H7 (cell line): ENCODE data around the gene RAB26. TPM values are rescaled to one million over a fixed set of nuclear protein-coding genes. Genes with fewer than 3 reads are reported as not detected.
A peak's percentile ranks its signal among the peaks of the same experiment; 100 is the strongest.
"Not testable (repeated sequence)": the region's sequence is repeated elsewhere in the genome, so short reads cannot be mapped to it uniquely, and the experiment has no call there.

Source experiments
- DNase-seq: peaks from one replicate; pipeline ENCODE4 v3.0.0; 2012
- H3K27me3 ChIP-seq: 2 replicates; pipeline ENCODE4 v1.6.0; 2011; ENCODE audit warnings: mild to moderate bottlenecking, low read length; ENCODE audit not compliant: control insufficient read depth, insufficient read depth
- H3K36me3 ChIP-seq: replicated peaks from 2 replicates; pipeline ENCODE4 v1.5.1; 2011; ENCODE audit warnings: low read length; ENCODE audit not compliant: control insufficient read depth, insufficient read depth
- H3K4me3 ChIP-seq: 2 replicates; pipeline ENCODE4 v1.5.1; 2011; ENCODE audit warnings: low read depth, mild to moderate bottlenecking, control low read depth, low read length, moderate library complexity; ENCODE audit not compliant: insufficient read depth
- total RNA-seq: library from RNA; depleted of rRNA; stranded (reverse); fragments of >200 nt; shearing (Covaris generic); gene quantifications from 2 replicates; pipeline ENCODE4 v1.2.3, GENCODE V29; 2014; rRNA removed

Gene RAB26
- 9.2 and 10.7 TPM in 2 replicates for total RNA-seq

GRCh38 chr16:2147981-2148671 lies at the start of gene RAB26:
TSS of gene RAB26 (plus strand) at chr16:2148625. CDS start at chr16:2148784, 159 bp downstream.
- H3K4me3 ChIP-seq = peak within 1 kb of the TSS; percentile 70
- peak; percentile 97 for DNase-seq
- peaks cover 6% of the 10 kb centered on the region for H3K36me3 ChIP-seq
- H3K27me3 ChIP-seq = no peaks in the 10 kb centered on the region

- not testable (repeated sequence) for H3K36me3 ChIP-seq, H3K4me3 ChIP-seq, H3K27me3 ChIP-seq, DNase-seq
Observed at GRCh38 chr16:2101581-2101980, 46.8 kb upstream of the RAB26 start.

- Histone ChIP-seq H3K36me3 (no peaks in the 10 kb centered on the region), H3K27me3 (no peaks in the 10 kb centered on the region), H3K4me3 (no peak overlapping the region)
- no peak for DNase-seq
Observed at GRCh38 chr16:2102471-2102870, 46.0 kb upstream of the RAB26 start.

- not testable (repeated sequence) for H3K4me3 ChIP-seq, DNase-seq, H3K36me3 ChIP-seq, H3K27me3 ChIP-seq
Observed at GRCh38 chr16:2104464-2104863, 44.0 kb upstream of the RAB26 start.

GRCh38 chr16:2105291-2105690 lies 43.1 kb upstream of the RAB26 start:
- H3K4me3 ChIP-seq, H3K27me3 ChIP-seq, H3K36me3 ChIP-seq, DNase-seq: not testable (repeated sequence)

GRCh38 chr16:2105769-2106168 lies 42.7 kb upstream of the RAB26 start:
- peak; percentile 52 for DNase-seq
- not testable (repeated sequence) for H3K27me3 ChIP-seq, H3K4me3 ChIP-seq, H3K36me3 ChIP-seq

GRCh38 chr16:2106211-2106610 lies 42.2 kb upstream of the RAB26 start:
- not testable (repeated sequence) for DNase-seq, H3K4me3 ChIP-seq, H3K27me3 ChIP-seq, H3K36me3 ChIP-seq

- H3K27me3 ChIP-seq, DNase-seq, H3K36me3 ChIP-seq, H3K4me3 ChIP-seq: not testable (repeated sequence)
Observed at GRCh38 chr16:2107121-2107790, 41.2 kb upstream of the RAB26 start.

- not testable (repeated sequence) for H3K27me3 ChIP-seq
Observed at GRCh38 chr16:2107791-2108125, 40.7 kb upstream of the RAB26 start.

GRCh38 chr16:2108446-2109270 lies 39.8 kb upstream of the RAB26 start:
- not testable (repeated sequence) for H3K4me3 ChIP-seq, H3K27me3 ChIP-seq, H3K36me3 ChIP-seq, DNase-seq

More at GRCh38 chr16:2107791-2108125, 40.7 kb upstream of the RAB26 start:
- not testable (repeated sequence) for H3K36me3 ChIP-seq, H3K4me3 ChIP-seq, DNase-seq

GRCh38 chr16:2109271-2109580 lies 39.2 kb upstream of the RAB26 start:
- DNase-seq, H3K27me3 ChIP-seq, H3K4me3 ChIP-seq, H3K36me3 ChIP-seq: not testable (repeated sequence)

- not testable (repeated sequence) for DNase-seq, H3K36me3 ChIP-seq, H3K27me3 ChIP-seq, H3K4me3 ChIP-seq
Observed at GRCh38 chr16:2109872-2110271, 38.6 kb upstream of the RAB26 start.

- peak; percentile 42 for DNase-seq
- H3K36me3 ChIP-seq, H3K4me3 ChIP-seq, H3K27me3 ChIP-seq: not testable (repeated sequence)
Observed at GRCh38 chr16:2110332-2111008, 38.0 kb upstream of the RAB26 start.

- not testable (repeated sequence) for H3K4me3 ChIP-seq, H3K36me3 ChIP-seq, H3K27me3 ChIP-seq, DNase-seq
Observed at GRCh38 chr16:2111009-2111353, 37.4 kb upstream of the RAB26 start.
